ENCODE measurements around the gene B3GALT5.
"Not testable (repeated sequence)": the region's sequence is repeated elsewhere in the genome, so short reads cannot be mapped to it uniquely, and the experiment has no call there.

Gene B3GALT5

DNA sequence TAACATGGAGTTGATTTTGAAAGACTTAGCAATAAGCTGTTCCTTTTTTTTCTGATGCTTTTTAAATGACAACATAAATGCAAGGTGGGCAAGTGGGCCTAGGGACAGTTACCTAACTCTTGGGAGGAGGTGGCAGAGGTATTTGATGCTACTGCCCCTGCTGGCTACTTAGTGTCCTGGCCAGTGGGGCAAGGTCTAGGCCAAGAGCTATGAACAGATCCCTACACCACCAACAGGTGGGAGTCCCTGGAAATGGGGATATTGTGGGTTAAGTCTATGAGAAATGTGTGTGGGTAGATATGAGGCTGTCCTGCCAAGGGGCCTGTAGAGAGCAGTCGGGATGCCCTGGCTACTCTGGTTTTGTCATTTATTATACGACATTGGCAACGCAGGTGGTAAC, 31.3 kb upstream of the B3GALT5 start:
- Histone ChIP-seq H3K4me1 (ENCODE audit: control insufficient read depth, insufficient read depth, low read depth, low read length) (peaks cover 2% of the 10 kb centered on the region), H3K27me3 (ENCODE audit: control insufficient read depth in 1 of 2, insufficient read depth in 1 of 2, low read length in 2 of 2) (peaks cover 0 to 3% of the 10 kb centered on the region in 2 experiments), H2AK5ac (ENCODE audit: low read length, severe bottlenecking) (no peak overlapping the region), H3K79me1 (replicated peaks; ENCODE audit: low read length, poor library complexity, severe bottlenecking) (no peaks in the 10 kb centered on the region), H2AFZ (ENCODE audit: low read depth, low read length) (no peak overlapping the region), H2BK12ac (ENCODE audit: low read length in 2 of 2) (no peak overlapping the region), H2BK5ac (ENCODE audit: low read depth, low read length, poor library complexity, severe bottlenecking) (no peak overlapping the region), H3K23ac (ENCODE audit: low read length in 2 of 2) (no peak overlapping the region), H3K27ac (ENCODE audit: low read length, poor library complexity, severe bottlenecking) (no peak overlapping the region), H3K9me3 (ENCODE audit: control insufficient read depth, low read length) (peaks cover 7% of the 10 kb centered on the region), H3K4me2 (ENCODE audit: low read length, poor library complexity, severe bottlenecking) (no peak overlapping the region), H2BK15ac (ENCODE audit: low read depth, poor library complexity, severe bottlenecking) (no peak overlapping the region), H3K4me3 (ENCODE audit: insufficient read depth in 1 of 2, low read depth in 1 of 2, low read length in 2 of 2) (no peak overlapping the region), H3K4ac (ENCODE audit: low read depth in 1 of 2, low read length in 2 of 2) (no peak overlapping the region), H3K9ac (ENCODE audit: low read length) (no peak overlapping the region), H4K91ac (ENCODE audit: low read length) (no peak overlapping the region), H3K18ac (ENCODE audit: low read depth in 1 of 2, low read length in 2 of 2) (no peak overlapping the region), H3K14ac (ENCODE audit: low read length in 2 of 2) (no peak overlapping the region), H4K8ac (ENCODE audit: low read length) (no peak overlapping the region), H3K36me3 (ENCODE audit: control insufficient read depth in 1 of 2, insufficient read depth in 2 of 2, low read depth in 1 of 2, low read length in 2 of 2) (no peaks in the 10 kb centered on the region), H2BK120ac (ENCODE audit: low read depth, low read length) (no peak overlapping the region)
- no peak for DNase-seq
- 87% methylated on average over 3 of the region's 3 CpGs for WGBS

DNA sequence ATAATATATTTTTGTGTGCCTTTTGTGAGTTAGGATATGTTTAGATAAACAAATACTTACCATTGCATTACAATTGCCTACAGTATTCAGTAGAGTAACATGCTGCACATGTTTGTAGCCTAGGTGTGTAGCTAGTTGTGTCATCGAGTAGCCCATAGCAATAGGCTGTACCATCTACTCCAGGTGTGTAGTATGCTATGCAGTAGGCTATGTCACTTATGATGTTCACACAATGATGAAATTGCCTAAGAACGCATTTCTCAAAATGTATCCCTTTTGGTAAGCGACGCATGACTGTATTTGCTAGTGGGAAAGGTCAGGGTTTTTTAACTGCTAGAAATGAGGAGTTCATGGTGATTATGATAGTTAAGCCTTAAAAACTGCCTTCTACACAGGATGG, 30.0 kb upstream of the B3GALT5 start:
- Histone ChIP-seq H2AK5ac (ENCODE audit: low read length, severe bottlenecking) (no peak overlapping the region), H3K18ac (ENCODE audit: low read depth in 1 of 2, low read length in 2 of 2) (no peak overlapping the region), H2BK12ac (ENCODE audit: low read length in 2 of 2) (no peak overlapping the region), H2BK15ac (ENCODE audit: low read depth, poor library complexity, severe bottlenecking) (no peak overlapping the region), H3K23ac (ENCODE audit: low read length in 2 of 2) (no peak overlapping the region), H3K4me1 (ENCODE audit: control insufficient read depth, insufficient read depth, low read depth, low read length) (no peaks in the 10 kb centered on the region), H3K9me3 (ENCODE audit: control insufficient read depth, low read length) (peaks cover 7% of the 10 kb centered on the region), H3K36me3 (ENCODE audit: control insufficient read depth in 1 of 2, insufficient read depth in 2 of 2, low read depth in 1 of 2, low read length in 2 of 2) (no peaks in the 10 kb centered on the region), H3K27me3 (ENCODE audit: control insufficient read depth in 1 of 2, insufficient read depth in 1 of 2, low read length in 2 of 2) (peaks cover 0 to 3% of the 10 kb centered on the region in 2 experiments), H2BK5ac (ENCODE audit: low read depth, low read length, poor library complexity, severe bottlenecking) (no peak overlapping the region), H4K8ac (ENCODE audit: low read length) (no peak overlapping the region), H3K4me3 (ENCODE audit: insufficient read depth in 1 of 2, low read depth in 1 of 2, low read length in 2 of 2) (no peak overlapping the region), H2AFZ (ENCODE audit: low read depth, low read length) (no peak overlapping the region), H3K27ac (ENCODE audit: low read length, poor library complexity, severe bottlenecking) (no peak overlapping the region), H3K14ac (ENCODE audit: low read length in 2 of 2) (no peak overlapping the region), H3K79me1 (replicated peaks; ENCODE audit: low read length, poor library complexity, severe bottlenecking) (no peaks in the 10 kb centered on the region), H2BK120ac (ENCODE audit: low read depth, low read length) (no peak overlapping the region), H3K4me2 (ENCODE audit: low read length, poor library complexity, severe bottlenecking) (no peak overlapping the region), H3K4ac (ENCODE audit: low read depth in 1 of 2, low read length in 2 of 2) (no peak overlapping the region), H4K91ac (ENCODE audit: low read length) (no peak overlapping the region), H3K9ac (ENCODE audit: low read length) (no peak overlapping the region)
- no peak for DNase-seq
- 95% methylated on average over 4 of the region's 4 CpGs for WGBS

DNA sequence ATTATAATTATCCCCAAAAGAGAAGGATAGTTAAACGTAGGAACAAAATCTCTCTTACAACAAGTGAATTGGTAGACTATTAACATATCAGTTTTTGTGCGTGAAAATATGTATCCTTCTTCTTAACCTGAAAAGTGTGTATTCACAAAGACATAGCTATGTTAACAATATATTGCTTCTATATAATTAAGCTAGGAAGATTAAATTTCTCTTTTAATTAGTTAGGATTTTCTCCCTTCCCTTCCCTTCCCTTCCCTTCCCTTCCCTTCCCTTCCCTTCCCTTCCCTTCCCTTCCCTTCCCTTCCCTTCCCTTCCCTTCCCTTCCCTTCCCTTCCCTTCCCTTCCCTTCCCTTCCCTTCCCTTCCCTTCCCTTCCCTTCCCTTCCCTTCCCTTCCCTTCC, 29.2 kb upstream of the B3GALT5 start:
- H3K79me1 ChIP-seq (replicated peaks; ENCODE audit: low read length, poor library complexity, severe bottlenecking); H3K36me3 ChIP-seq (ENCODE audit: control insufficient read depth in 1 of 2, insufficient read depth in 2 of 2, low read depth in 1 of 2, low read length in 2 of 2); H2AK5ac ChIP-seq (ENCODE audit: low read length, severe bottlenecking); H3K9ac ChIP-seq (ENCODE audit: low read length); H3K23ac ChIP-seq (ENCODE audit: low read length in 2 of 2); H3K4me1 ChIP-seq (ENCODE audit: control insufficient read depth, insufficient read depth, low read depth, low read length); H3K4ac ChIP-seq (ENCODE audit: low read depth in 1 of 2, low read length in 2 of 2); H4K91ac ChIP-seq (ENCODE audit: low read length); H2BK120ac ChIP-seq (ENCODE audit: low read depth, low read length); H4K8ac ChIP-seq (ENCODE audit: low read length); H3K18ac ChIP-seq (ENCODE audit: low read depth in 1 of 2, low read length in 2 of 2); DNase-seq; H3K4me2 ChIP-seq (ENCODE audit: low read length, poor library complexity, severe bottlenecking); H2BK5ac ChIP-seq (ENCODE audit: low read depth, low read length, poor library complexity, severe bottlenecking); H3K27ac ChIP-seq (ENCODE audit: low read length, poor library complexity, severe bottlenecking); H3K4me3 ChIP-seq (ENCODE audit: insufficient read depth in 1 of 2, low read depth in 1 of 2, low read length in 2 of 2); H2BK15ac ChIP-seq (ENCODE audit: low read depth, poor library complexity, severe bottlenecking); H2AFZ ChIP-seq (ENCODE audit: low read depth, low read length); H3K27me3 ChIP-seq (ENCODE audit: control insufficient read depth in 1 of 2, insufficient read depth in 1 of 2, low read length in 2 of 2); H2BK12ac ChIP-seq (ENCODE audit: low read length in 2 of 2); H3K14ac ChIP-seq (ENCODE audit: low read length in 2 of 2): not testable (repeated sequence)
- WGBS, result 100% methylated on average over 1 of the region's 2 CpGs
- H3K9me3 ChIP-seq (ENCODE audit: control insufficient read depth, low read length), result peaks cover 11% of the 10 kb centered on the region

DNA sequence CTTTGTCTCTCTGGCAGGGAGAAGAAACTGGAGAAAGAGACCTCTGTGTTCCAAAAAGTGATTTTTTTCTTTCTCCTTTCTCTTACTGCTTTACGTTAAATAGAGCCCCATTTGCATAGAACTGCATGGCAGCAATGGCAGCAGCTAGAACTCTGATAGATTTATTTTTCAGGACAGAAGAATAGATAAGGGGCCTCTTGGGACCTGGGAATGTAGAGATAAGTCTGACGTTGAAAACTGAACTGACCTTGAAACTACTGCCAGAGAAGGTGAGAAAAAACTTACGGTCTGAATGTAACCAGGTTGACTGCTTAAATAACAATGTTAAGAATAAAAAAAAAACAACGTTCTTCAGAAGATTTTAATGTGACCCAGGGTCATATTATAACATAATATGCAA, 25.4 kb upstream of the B3GALT5 start:
- H3K4me1 ChIP-seq (ENCODE audit: control insufficient read depth, insufficient read depth, low read depth, low read length), result no peaks in the 10 kb centered on the region
- H3K9ac ChIP-seq (ENCODE audit: low read length), result no peak overlapping the region
- no peaks in the 10 kb centered on the region for H3K36me3 ChIP-seq (ENCODE audit: control insufficient read depth in 1 of 2, insufficient read depth in 2 of 2, low read depth in 1 of 2, low read length in 2 of 2)
- H3K4ac ChIP-seq (ENCODE audit: low read depth in 1 of 2, low read length in 2 of 2), result no peak overlapping the region
- H4K91ac ChIP-seq (ENCODE audit: low read length), result no peak overlapping the region
- no peak overlapping the region for H3K14ac ChIP-seq (ENCODE audit: low read length in 2 of 2)
- no peak overlapping the region for H2BK12ac ChIP-seq (ENCODE audit: low read length in 2 of 2)
- no peaks in the 10 kb centered on the region for H3K27me3 ChIP-seq (ENCODE audit: control insufficient read depth in 1 of 2, insufficient read depth in 1 of 2, low read length in 2 of 2)
- DNase-seq, result no peak
- no peak overlapping the region for H3K23ac ChIP-seq (ENCODE audit: low read length in 2 of 2)
- H2AFZ ChIP-seq (ENCODE audit: low read depth, low read length), result no peak overlapping the region
- peaks cover 13% of the 10 kb centered on the region for H3K9me3 ChIP-seq (ENCODE audit: control insufficient read depth, low read length)
- no peak overlapping the region for H2AK5ac ChIP-seq (ENCODE audit: low read length, severe bottlenecking)
- no peak overlapping the region for H3K27ac ChIP-seq (ENCODE audit: low read length, poor library complexity, severe bottlenecking)
- H2BK120ac ChIP-seq (ENCODE audit: low read depth, low read length), result no peak overlapping the region
- H2BK5ac ChIP-seq (ENCODE audit: low read depth, low read length, poor library complexity, severe bottlenecking), result no peak overlapping the region
- H4K8ac ChIP-seq (ENCODE audit: low read length), result no peak overlapping the region
- no peaks in the 10 kb centered on the region for H3K79me1 ChIP-seq (replicated peaks; ENCODE audit: low read length, poor library complexity, severe bottlenecking)
- H3K4me3 ChIP-seq (ENCODE audit: insufficient read depth in 1 of 2, low read depth in 1 of 2, low read length in 2 of 2), result no peak overlapping the region
- WGBS, result 62% methylated on average over 3 of the region's 4 CpGs
- no peak overlapping the region for H2BK15ac ChIP-seq (ENCODE audit: low read depth, poor library complexity, severe bottlenecking)
- no peak overlapping the region for H3K18ac ChIP-seq (ENCODE audit: low read depth in 1 of 2, low read length in 2 of 2)
- H3K4me2 ChIP-seq (ENCODE audit: low read length, poor library complexity, severe bottlenecking), result no peak overlapping the region

All from mesenchymal stem cell (in vitro differentiated cells and primary cell).